T-cell (primary cell): ENCODE results near the gene NT5C1B. TPM values are rescaled to one million over a fixed set of nuclear protein-coding genes. Genes with fewer than 3 reads are reported as not detected.

Source experiments
- ATAC-seq, 4 experiments: fragments of 200-7000 bp in 3 of 4; fragments of 150-1000 bp in 1 of 4; cut with Tn5 transposase; replicated peaks in 1 of 4; 1 replicate in 3 of 4; 2 replicates in 1 of 4; pipeline ENCODE4 v1.10.0; 2021; ENCODE audit warnings: moderate library complexity in 3 of 4, mild to moderate bottlenecking in 2 of 4, moderate number of reproducible peaks in 1 of 4
- CTCF ChIA-PET, 2 donors: fragments of 300-600 bp; sonication (Branson Sonifier 250); formaldehyde crosslinking; loops; one replicate each; lab custom pipeline; 2022; ENCODE audit warnings: antibody characterized with exemption in 2 of 2; lab: Charles Lee
- POLR2A ChIA-PET, 2 donors: fragments of 300-600 bp; sonication (Branson Sonifier 250); formaldehyde crosslinking; loops; one replicate each; lab custom pipeline; 2022; ENCODE audit warnings: antibody characterized with exemption in 2 of 2; lab: Charles Lee
- DNase-seq, 35 experiments: peaks; one replicate each; pipeline versions ENCODE4 v3.0.0 to v3.0.0-alpha.2; 2013 to 2023
- H3K27ac ChIP-seq: one replicate; pipeline ENCODE4 v1.5.1; 2013; ENCODE audit warnings: low read length
- H3K27me3 ChIP-seq, 2 experiments: replicated peaks in 1 of 2; 1 replicate in 1 of 2; 2 replicates in 1 of 2; pipeline versions ENCODE4 v1.6.1 to v1.7.0; 2013; ENCODE audit warnings: low read length in 1 of 2, mixed read lengths in 1 of 2; ENCODE audit not compliant: control insufficient read depth in 2 of 2, insufficient read depth in 2 of 2; ENCODE audit errors: extremely low read depth in 1 of 2
- H3K36me3 ChIP-seq, 2 donors: 1 replicate in 1 of 2; 2 replicates in 1 of 2; pipeline versions ENCODE4 v1.6.1 to v1.7.0; 2013; ENCODE audit warnings: low read length in 1 of 2; ENCODE audit not compliant: control insufficient read depth in 2 of 2, insufficient read depth in 1 of 2; ENCODE audit errors: extremely low read depth in 1 of 2
- H3K4me1 ChIP-seq, 2 experiments: 1 replicate in 1 of 2; 2 replicates in 1 of 2; pipeline versions ENCODE4 v1.6.1 to v1.7.0; 2013; ENCODE audit warnings: low read length in 2 of 2, mixed read lengths in 1 of 2; ENCODE audit not compliant: insufficient read depth in 2 of 2, control insufficient read depth in 1 of 2; ENCODE audit errors: extremely low read depth in 1 of 2
- H3K4me3 ChIP-seq, 2 donors: 1 replicate in 1 of 2; 2 replicates in 1 of 2; pipeline versions ENCODE4 v1.5.1 to v1.7.0; 2013; ENCODE audit warnings: mild to moderate bottlenecking in 2 of 2, low read length in 1 of 2, moderate library complexity in 1 of 2; ENCODE audit not compliant: control insufficient read depth in 1 of 2; ENCODE audit errors: extremely low read depth in 1 of 2
- H3K9me3 ChIP-seq: 2 replicates; pipeline ENCODE4 v1.7.0; 2013
- H3K27ac Mint-ChIP-seq, 2 donors: one replicate each; pipeline ENCODE4 v1.8.0; 2020 to 2021; ENCODE audit warnings: mild to moderate bottlenecking in 2 of 2, mixed read lengths in 2 of 2
- H3K27me3 Mint-ChIP-seq, 2 donors: one replicate each; pipeline ENCODE4 v1.8.0; 2021 to 2022; ENCODE audit warnings: mixed read lengths in 2 of 2
- H3K36me3 Mint-ChIP-seq: one replicate; pipeline ENCODE4 v1.8.0; 2021; ENCODE audit warnings: mixed read lengths
- H3K4me1 Mint-ChIP-seq, 3 donors: one replicate each; pipeline ENCODE4 v1.8.0; 2020 to 2022; ENCODE audit warnings: mixed read lengths in 3 of 3, mild to moderate bottlenecking in 1 of 3
- H3K4me3 Mint-ChIP-seq, 3 donors: one replicate each; pipeline ENCODE4 v1.8.0; 2020 to 2022; ENCODE audit warnings: mild to moderate bottlenecking in 3 of 3, mixed read lengths in 3 of 3, moderate library complexity in 3 of 3
- H3K9me3 Mint-ChIP-seq, 3 donors: one replicate each; pipeline ENCODE4 v1.8.0; 2020 to 2022; ENCODE audit warnings: mixed read lengths in 3 of 3
- WGBS: methylation state at CpG from one replicate; pipeline ENCODE4 v1.1.5; 2013; ENCODE audit warnings: missing lambda C conversion rate; ENCODE audit not compliant: insufficient coverage; 5-methylcytosine and 5-hydroxymethylcytosine counted together
- total RNA-seq, 35 experiments: library from RNA in 6 of 35; stranded (reverse) in 6 of 35; fragments of 120-200 nt in 1 of 35; gene quantifications; one replicate each; pipeline versions ENCODE4 v1.2.1 to v1.2.4 and lab custom pipeline; 2013 to 2026

Gene NT5C1B
- total RNA-seq, 5 donors from 2014 or later (not counting 1 experiment from before 2014, with no cell fraction given): not detected

GRCh38 chr2:18546567-18546966 lies 42.8 kb downstream of the NT5C1B start:
- Mint-ChIP-seq H3K36me3 (peaks cover 13% of the 10 kb centered on the region), H3K27me3 (peaks cover 0 to 1% of the 10 kb centered on the region in 2 donors), H3K4me1 (peaks cover 38 to 56% (median 42%) of the 10 kb centered on the region in 3 donors), H3K4me3 (peak overlapping the region in 1 of 3 donors; percentile 46), H3K9me3 (no peaks in the 10 kb centered on the region), H3K27ac (peak overlapping the region; percentile 78 to 85)
- Histone ChIP-seq H3K36me3 (no peaks in the 10 kb centered on the region), H3K27me3 (no peaks in the 10 kb centered on the region), H3K4me3 (no peak overlapping the region), H3K9me3 (no peaks in the 10 kb centered on the region), H3K27ac (no peak overlapping the region), H3K4me1 (peaks cover 0 to 16% of the 10 kb centered on the region in 2 experiments)
- no CpG with 5 or more reads among the region's 2 CpGs for WGBS
- ChIA-PET CTCF (interaction anchor here (0.6 to 0.7 kb wide), 2 partner anchors 14 to 28 kb away, joined by 3 read pairs; partner anchors contain the start of gene RDH14 (in 1 of the 2)), POLR2A (interaction anchor here in 1 of 2 donors (1.1 kb wide), 1 partner anchor 13 kb away, joined by 3 read pairs; no protein-coding TSS in a partner anchor)
- DNase-seq (peak in 2 of 35 experiments; percentile 1 to 16), ATAC-seq (peak; percentile 50 to 82 (median 72))

DNA sequence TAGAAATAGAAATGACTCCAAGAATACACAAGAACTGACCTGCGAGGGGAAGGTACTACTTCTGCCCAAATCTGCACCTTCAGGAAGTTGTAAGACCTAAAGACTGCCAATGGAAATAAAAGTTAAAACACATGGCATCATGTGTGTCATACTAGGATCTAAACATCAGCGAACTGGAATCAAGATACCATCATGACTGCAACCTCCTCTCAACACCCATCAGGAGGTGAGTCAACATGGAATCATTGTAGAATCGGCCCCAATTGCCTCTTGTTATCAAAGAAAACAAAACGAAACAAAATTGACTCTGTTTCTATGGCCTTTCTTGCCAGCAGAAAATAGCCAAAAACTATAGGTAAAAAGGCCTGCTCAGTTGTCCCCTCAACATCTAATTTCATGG lies 44.0 kb downstream of the NT5C1B start:
- Histone ChIP-seq H3K27ac (no peak overlapping the region), H3K4me3 (no peak overlapping the region), H3K9me3 (peaks cover 3% of the 10 kb centered on the region), H3K27me3 (no peaks in the 10 kb centered on the region), H3K36me3 (no peaks in the 10 kb centered on the region), H3K4me1 (peaks cover 0 to 16% of the 10 kb centered on the region in 2 experiments)
- POLR2A ChIA-PET: no interaction called here
- CTCF ChIA-PET: no interaction called here
- Mint-ChIP-seq H3K27me3 (peaks cover 0 to 1% of the 10 kb centered on the region in 2 donors), H3K9me3 (peaks cover 0 to 6% (median 5%) of the 10 kb centered on the region in 3 donors), H3K36me3 (peaks cover 13% of the 10 kb centered on the region), H3K27ac (no peak overlapping the region), H3K4me3 (no peak overlapping the region), H3K4me1 (peaks cover 29 to 47% (median 34%) of the 10 kb centered on the region in 3 donors)
- 80% methylated on average over 1 of the region's 4 CpGs for WGBS
- DNase-seq (no peak), ATAC-seq (no peak)

- Mint-ChIP-seq H3K27ac (no peak overlapping the region), H3K27me3 (peaks cover 1 to 3% of the 10 kb centered on the region in 2 donors), H3K4me1 (peaks cover 23 to 39% (median 26%) of the 10 kb centered on the region in 3 donors), H3K4me3 (no peak overlapping the region), H3K36me3 (peaks cover 9% of the 10 kb centered on the region), H3K9me3 (peaks cover 0 to 6% (median 5%) of the 10 kb centered on the region in 3 donors)
- ChIA-PET POLR2A (no interaction called here), CTCF (no interaction called here)
- H3K9me3 ChIP-seq: peaks cover 3% of the 10 kb centered on the region
- ATAC-seq (no peak), DNase-seq (no peak)
- H3K27ac ChIP-seq: no peak overlapping the region
- H3K36me3 ChIP-seq: no peaks in the 10 kb centered on the region
- no peaks in the 10 kb centered on the region for H3K27me3 ChIP-seq
- H3K4me1 ChIP-seq: peaks cover 0 to 16% of the 10 kb centered on the region in 2 experiments
- WGBS: 87% methylated on average over 2 of the region's 3 CpGs
- H3K4me3 ChIP-seq: no peak overlapping the region
Measured at GRCh38 chr2:18544171-18544570, 45.2 kb downstream of the NT5C1B start.

- Histone ChIP-seq H3K27ac (no peak overlapping the region), H3K4me1 (peaks cover 0 to 6% of the 10 kb centered on the region in 2 experiments), H3K9me3 (peaks cover 3% of the 10 kb centered on the region), H3K27me3 (no peaks in the 10 kb centered on the region), H3K36me3 (no peaks in the 10 kb centered on the region), H3K4me3 (no peak overlapping the region)
- ATAC-seq (no peak), DNase-seq (no peak)
- H3K4me3 Mint-ChIP-seq: no peak overlapping the region
- H3K4me1 Mint-ChIP-seq: peaks cover under 1 to 11% (median 8%) of the 10 kb centered on the region in 3 donors
- peaks cover 0 to 6% (median 5%) of the 10 kb centered on the region in 3 donors for H3K9me3 Mint-ChIP-seq
- WGBS: no CpG with 5 or more reads among the region's 2 CpGs
- H3K27ac Mint-ChIP-seq: no peak overlapping the region
- peaks cover 3 to 5% of the 10 kb centered on the region in 2 donors for H3K27me3 Mint-ChIP-seq
- ChIA-PET POLR2A (no interaction called here), CTCF (no interaction called here)
- H3K36me3 Mint-ChIP-seq: peaks cover 9% of the 10 kb centered on the region
Measured at GRCh38 chr2:18540872-18541271, 48.5 kb downstream of the NT5C1B start.

- no peak overlapping the region for H3K4me3 ChIP-seq
- no peak for ATAC-seq
- no peak for DNase-seq
- POLR2A ChIA-PET: no interaction called here
- Mint-ChIP-seq H3K4me1 (no peaks in the 10 kb centered on the region), H3K27ac (no peak overlapping the region), H3K36me3 (peaks cover 6% of the 10 kb centered on the region), H3K9me3 (peaks cover 0 to 6% (median 5%) of the 10 kb centered on the region in 3 donors), H3K27me3 (peaks cover 7 to 10% of the 10 kb centered on the region in 2 donors), H3K4me3 (no peak overlapping the region)
- H3K4me1 ChIP-seq: no peaks in the 10 kb centered on the region
- H3K36me3 ChIP-seq: no peaks in the 10 kb centered on the region
- H3K27ac ChIP-seq: no peak overlapping the region
- peaks cover 3% of the 10 kb centered on the region for H3K9me3 ChIP-seq
- WGBS: no CpG with 5 or more reads among the region's 1 CpG
- CTCF ChIA-PET: interaction anchor here in 1 of 2 donors (0.5 kb wide), 1 partner anchor 41 kb away, joined by 4 read pairs; no protein-coding TSS in a partner anchor
- H3K27me3 ChIP-seq: no peaks in the 10 kb centered on the region
Measured at GRCh38 chr2:18536697-18537096, 52.7 kb downstream of the NT5C1B start.

DNA sequence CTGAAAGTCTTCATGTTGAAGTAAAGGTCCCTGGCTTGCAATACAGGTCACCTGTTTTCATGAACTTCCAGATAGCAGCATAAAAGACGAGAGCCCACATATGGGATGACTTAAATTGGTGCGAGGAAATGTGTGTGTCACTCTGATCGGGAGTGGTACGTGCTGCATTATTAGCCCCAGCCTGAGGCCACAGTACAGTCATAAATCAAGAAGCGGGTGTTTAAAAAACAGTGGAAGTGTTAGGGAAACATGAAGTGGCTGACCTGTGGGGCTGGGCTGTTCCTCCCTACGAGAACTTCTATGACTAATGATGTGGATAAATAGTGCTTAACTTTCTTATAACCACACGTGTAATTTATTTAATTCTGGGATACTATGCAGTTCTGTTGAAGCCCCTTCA lies 53.3 kb downstream of the NT5C1B start:
- peaks cover 5% of the 10 kb centered on the region for H3K36me3 Mint-ChIP-seq
- WGBS: 16% methylated on average over 3 of the region's 7 CpGs

More for the DNA sequence above, 53.3 kb downstream of the NT5C1B start:
- Mint-ChIP-seq H3K27ac (no peak overlapping the region), H3K27me3 (peaks cover 7 to 10% of the 10 kb centered on the region in 2 donors), H3K9me3 (peaks cover 0 to 5% (median 4%) of the 10 kb centered on the region in 3 donors), H3K4me3 (no peak overlapping the region), H3K4me1 (no peaks in the 10 kb centered on the region)
- H3K27ac ChIP-seq: no peak overlapping the region
- POLR2A ChIA-PET: no interaction called here
- CTCF ChIA-PET: no interaction called here
- DNase-seq: no peak
- no peaks in the 10 kb centered on the region for H3K27me3 ChIP-seq
- H3K9me3 ChIP-seq: peaks cover 3% of the 10 kb centered on the region
- H3K36me3 ChIP-seq: no peaks in the 10 kb centered on the region
- H3K4me3 ChIP-seq: no peak overlapping the region
- no peaks in the 10 kb centered on the region for H3K4me1 ChIP-seq
- ATAC-seq: no peak
